GM21723 (cell line): ENCODE results near the gene CP.
"Not testable (repeated sequence)": the region's sequence is repeated elsewhere in the genome, so short reads cannot be mapped to it uniquely, and the experiment has no call there.

Experiments
- ATAC-seq: cut with Tn5 transposase; IDR thresholded peaks from one replicate; pipeline ENCODE4 v1.9.1; 2021; ENCODE audit warnings: mild to moderate bottlenecking, moderate library complexity; ENCODE audit not compliant: unreplicated experiment

Gene CP

DNA sequence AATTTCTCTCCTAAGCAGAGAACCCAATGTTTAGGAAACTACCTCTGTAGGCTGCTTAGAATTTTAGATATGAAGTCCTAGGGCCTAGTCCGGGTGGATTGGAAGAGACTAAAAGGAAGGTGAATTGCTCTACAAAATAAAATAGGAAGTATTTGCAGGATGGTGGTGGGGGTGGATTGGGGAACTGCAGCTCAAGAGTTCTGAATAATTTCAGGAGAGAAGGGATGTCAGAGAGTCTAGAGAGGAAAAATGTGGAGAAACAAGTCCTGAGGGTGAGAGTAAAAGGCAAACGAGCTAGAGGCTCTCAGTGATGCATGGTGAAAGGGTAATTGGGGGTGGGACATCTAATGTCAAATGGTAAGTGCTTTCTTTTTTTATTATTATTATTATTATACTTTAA lies 10.2 kb upstream of the CP start:
- ATAC-seq, result no peak

DNA sequence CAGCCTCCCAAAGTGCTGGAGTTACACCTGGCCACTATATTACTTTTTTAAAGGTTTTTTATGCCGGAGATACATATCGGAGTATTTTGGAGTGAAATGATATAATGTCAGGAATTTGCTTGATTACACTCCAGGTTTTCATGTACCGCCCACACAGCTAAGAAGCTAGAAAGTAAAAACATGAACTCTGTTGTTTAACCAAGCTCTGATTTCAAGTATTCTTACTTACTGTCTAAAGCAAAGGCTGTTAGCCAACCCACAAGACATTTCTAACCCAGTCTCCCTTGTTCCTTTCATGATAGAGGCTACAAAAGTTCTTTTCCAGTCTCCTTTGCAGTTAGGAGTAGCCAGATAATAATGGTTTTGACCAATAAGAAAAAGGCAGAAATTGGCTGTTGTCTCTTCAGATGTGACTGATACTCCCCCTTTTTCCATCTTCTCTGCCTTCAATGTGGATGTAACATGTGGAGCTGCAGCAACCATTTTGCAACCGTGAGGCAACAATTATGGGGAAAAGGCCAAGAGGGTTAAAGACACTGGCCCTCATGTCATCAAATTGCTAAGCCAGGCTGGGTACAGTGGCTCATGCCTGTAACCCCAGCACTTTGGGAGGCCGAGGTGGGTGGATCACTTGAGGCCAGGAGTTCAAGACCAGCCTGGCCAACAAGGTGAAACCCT lies 6.1 kb upstream of the CP start:
- no peak for ATAC-seq

DNA sequence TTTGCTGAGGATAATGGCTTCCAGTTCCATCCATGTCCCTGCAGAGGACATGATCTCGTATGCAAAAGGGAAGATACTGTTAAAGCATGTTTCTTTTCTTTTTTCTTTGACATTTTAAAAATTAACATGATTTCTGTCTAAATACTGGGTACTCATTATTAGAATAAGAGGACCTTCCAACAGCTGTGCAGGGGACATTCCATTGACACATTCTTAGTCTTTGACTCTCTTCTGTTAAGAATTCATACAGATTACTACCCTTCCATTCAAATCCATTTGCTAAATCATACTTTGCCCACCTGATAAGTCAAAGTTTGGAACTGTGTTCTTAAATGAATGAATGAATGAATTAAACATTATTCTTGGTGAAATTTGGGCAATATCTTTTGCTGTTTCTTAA lies 5.1 kb upstream of the CP start:
- no peak for ATAC-seq

- peak; percentile 96 for ATAC-seq
Measured at GRCh38 chr3:149224736-149225594, 3.3 kb upstream of the CP start.

- ATAC-seq, result no peak
Measured at GRCh38 chr3:149223461-149223820, 1.8 kb upstream of the CP start.

DNA sequence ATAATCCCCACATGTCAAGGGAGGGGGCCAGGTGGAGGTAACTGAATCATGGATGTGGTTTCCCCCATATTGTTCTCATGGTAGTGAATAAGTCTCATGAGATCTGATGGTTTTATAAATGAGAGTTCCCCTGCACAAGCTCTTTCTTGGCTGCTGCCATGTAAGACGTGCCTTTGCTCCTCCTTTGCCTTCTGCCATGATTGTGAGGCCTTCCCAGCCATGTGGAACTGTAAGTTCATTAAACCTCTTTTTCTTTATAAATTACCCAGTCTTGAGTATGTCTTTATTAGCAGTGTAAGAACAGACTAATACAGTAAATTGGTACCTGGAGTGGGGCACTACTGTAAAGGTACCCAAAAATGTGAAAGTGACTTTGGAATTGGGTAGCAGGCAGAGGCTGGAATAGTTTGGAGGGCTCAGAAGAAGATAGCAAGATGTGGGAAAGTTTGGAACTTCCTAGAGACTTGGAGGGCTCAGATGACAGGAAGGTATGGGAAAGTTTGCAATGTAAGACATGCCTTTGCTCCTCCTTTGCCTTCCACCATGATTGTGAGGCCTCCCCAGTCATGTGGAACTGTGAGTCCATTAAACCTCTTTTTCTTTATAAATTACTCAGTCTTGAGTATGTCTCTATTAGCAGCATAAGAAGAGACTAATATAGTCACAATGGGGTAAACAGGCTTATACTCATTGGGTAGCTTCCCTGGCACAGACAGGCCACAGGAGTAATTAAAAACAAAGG lies 2.1 kb downstream of the CP start:
- ATAC-seq, result not testable (repeated sequence)

DNA sequence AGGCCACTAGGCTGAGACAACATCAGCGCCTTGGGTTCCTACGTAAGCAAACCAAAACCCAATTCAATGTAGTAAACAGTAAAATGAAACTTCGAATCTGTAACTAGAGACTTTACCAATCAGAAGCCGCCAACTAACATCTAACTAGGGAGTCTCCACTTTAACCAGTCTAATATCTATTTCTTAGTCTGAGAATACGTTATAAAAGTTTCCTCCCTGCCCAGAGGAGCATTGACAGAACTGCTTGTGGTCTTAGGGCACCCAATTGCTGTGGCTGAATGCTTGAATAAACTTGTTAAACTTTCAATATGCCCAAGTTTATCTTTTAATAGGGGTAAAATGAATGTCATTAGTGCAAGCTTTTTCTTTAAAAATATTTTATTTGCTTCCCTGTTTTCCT lies 4.3 kb downstream of the CP start:
- no peak for ATAC-seq

DNA sequence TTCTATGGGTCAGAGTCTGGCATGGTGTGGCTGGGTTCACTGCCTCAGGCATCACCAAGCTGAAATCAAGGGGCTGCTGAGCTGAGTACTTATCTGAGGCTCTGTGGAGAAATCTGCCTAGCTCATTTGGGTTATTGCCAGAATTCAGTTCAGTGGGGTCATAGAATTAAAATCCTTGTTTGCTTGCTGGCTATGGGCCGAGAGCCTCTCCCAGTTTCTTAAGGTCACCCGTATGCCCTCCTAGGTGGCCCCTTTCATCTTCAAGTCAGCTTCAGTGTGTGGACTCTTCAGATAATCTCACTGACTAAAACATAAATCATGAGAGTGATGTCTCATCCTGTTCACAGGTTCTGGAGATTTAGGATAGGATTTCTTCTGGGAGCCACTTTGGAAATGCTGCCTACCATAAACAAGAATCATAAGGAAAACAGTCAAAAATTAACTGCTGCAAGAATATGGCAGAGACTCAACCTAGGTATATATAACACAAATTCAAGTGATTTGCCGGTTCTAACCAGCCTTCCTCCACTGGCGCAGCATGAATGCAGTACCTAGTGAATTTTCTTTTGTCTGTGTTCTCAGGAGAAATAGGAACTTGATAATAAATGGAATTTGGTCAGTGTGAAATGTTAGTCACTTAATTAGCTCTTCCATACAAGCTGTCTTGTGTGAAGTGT lies 5.3 kb downstream of the CP start:
- ATAC-seq, result no peak

- no peak for ATAC-seq
Measured at GRCh38 chr3:149215515-149215914, 6.1 kb downstream of the CP start.

DNA sequence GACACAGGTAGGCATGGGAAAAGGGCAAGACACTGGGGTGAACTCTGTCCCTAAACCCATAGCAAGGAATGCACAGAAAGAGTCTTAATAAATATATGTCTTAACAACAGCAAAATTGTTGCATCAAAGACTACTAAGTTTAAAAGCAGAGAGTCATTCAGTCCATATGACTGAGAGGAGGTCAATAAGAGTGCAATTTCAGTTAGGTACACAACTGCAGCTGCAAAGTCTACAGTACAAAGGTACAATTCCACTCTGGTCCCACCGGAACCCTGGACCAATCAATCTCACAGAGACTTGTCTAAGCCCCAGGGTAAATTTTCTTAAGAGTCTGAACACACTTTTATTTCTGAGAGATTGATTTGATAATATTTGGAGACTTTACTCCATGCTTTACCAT lies 6.9 kb downstream of the CP start:
- ATAC-seq, result no peak

- ATAC-seq, result no peak
Measured at GRCh38 chr3:149212386-149212785, 9.2 kb downstream of the CP start.

DNA sequence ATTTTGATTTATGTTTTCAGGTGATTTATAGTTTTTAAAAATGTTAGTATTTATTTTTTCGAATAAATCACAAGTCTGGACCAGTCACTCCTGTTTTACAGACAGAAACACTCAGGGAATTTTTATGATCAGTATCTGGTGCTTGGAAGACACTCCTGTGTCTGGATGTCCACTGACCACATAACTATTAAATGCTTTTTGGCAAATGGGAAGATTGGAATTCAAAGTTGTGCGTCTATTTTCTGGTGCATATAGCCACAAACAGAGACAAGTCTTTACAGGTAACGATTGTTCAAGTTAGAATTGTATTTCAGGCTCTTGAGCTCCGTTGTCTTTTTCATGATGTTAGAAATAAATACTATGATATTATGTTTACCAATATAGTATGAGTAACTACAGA lies 12.2 kb downstream of the CP start:
- no peak for ATAC-seq

DNA sequence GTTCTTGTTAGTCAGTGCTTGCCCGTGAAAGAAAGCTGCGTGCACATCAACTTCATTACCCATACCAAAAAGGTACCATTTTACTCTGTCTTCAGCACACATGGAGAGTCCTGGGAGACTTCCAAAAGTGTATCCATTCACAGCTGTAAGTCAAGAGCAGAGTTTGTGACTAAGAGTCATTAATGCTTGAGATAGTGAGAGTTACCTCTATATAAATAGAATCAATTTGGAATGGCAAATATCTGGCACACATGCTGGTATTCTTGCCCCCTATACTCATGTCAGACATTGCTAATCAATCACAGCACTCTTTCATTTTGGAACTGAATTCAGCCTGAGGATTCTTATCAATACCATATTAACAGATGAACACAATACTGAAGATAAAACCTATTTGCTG lies 14.2 kb downstream of the CP start:
- ATAC-seq, result no peak

DNA sequence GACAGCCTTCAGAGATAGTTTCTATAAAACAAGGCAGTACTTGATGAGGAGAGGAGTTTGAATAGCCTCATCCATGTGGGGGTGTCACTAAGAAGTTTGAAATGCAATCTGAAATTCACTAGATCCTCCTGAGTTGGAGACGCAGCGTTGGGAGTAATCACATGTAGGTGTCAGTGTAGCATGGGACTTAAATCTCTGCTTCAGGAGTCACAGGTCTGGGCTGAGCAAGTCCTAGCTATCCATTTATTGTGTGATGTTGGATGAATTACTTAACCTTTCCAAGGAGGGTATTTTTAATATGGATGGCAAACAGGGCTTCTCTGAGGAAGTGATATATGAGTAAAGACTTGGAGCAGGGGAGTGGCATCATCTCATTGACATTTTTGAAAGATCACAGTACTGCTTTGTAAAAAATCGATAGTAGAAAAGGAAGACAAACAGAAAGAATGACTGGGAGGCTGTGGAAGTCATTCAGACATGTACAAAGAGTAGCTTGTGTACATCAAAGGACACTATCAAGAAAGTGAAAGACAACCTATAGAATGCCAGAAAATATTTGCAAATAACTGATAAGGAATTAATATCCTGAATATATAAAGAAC lies 17.1 kb downstream of the CP start:
- no peak for ATAC-seq

GRCh38 chr3:149203758-149204157 lies 17.9 kb downstream of the CP start:
- ATAC-seq, result peak; percentile 99

GRCh38 chr3:149199474-149199873 lies 22.2 kb downstream of the CP start:
- no peak for ATAC-seq

GRCh38 chr3:149198611-149199010 lies 23.0 kb downstream of the CP start:
- no peak for ATAC-seq

- no peak for ATAC-seq
Measured at GRCh38 chr3:149197669-149198068, 24.0 kb downstream of the CP start.

DNA sequence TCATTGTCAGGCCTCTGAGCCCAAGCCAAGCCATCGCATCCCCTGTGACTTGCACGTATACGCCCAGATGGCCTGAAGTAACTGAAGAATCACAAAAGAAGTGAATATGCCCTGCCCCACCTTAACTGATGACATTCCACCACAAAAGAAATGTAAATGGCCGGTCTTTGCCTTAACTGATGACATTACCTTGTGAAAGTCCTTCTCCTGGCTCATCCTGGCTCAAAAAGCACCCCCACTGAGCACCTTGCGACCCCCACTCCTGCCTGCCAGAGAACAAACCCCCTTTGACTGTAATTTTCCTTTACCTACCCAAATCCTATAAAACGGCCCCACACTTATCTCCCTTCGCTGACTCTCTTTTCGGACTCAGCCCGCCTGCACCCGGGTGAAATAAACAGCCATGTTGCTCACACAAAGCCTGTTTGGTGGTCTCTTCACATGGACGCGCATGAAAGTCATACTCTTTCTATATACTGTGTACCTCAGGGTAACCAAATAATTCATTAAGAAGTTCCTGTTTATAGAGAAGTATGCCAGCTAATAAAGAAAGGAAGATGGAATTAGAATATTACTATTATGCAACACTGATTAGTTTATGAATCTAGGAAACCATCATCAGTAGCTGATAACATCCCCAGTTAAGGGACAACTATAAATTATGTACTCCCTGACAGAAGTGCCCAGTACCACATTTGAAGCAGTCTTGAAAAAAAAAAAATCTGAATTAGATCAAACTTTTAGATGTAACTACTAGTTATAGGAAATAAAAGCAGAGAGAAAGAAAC lies 24.6 kb downstream of the CP start:
- ATAC-seq, result not testable (repeated sequence)

GRCh38 chr3:149195221-149195620 lies 26.4 kb downstream of the CP start:
- no peak for ATAC-seq
